NCI-H446 treated with DMSO at 0.1 percent for 48 hours (cell line): ENCODE data around the gene INPP5E.
A peak's percentile ranks its signal among the peaks of the same experiment; 100 is the strongest.

Source experiments
- DNase-seq: peaks from one replicate; lab custom pipeline; 2025; lab: John Stamatoyannopoulos, UW

Gene INPP5E

DNA sequence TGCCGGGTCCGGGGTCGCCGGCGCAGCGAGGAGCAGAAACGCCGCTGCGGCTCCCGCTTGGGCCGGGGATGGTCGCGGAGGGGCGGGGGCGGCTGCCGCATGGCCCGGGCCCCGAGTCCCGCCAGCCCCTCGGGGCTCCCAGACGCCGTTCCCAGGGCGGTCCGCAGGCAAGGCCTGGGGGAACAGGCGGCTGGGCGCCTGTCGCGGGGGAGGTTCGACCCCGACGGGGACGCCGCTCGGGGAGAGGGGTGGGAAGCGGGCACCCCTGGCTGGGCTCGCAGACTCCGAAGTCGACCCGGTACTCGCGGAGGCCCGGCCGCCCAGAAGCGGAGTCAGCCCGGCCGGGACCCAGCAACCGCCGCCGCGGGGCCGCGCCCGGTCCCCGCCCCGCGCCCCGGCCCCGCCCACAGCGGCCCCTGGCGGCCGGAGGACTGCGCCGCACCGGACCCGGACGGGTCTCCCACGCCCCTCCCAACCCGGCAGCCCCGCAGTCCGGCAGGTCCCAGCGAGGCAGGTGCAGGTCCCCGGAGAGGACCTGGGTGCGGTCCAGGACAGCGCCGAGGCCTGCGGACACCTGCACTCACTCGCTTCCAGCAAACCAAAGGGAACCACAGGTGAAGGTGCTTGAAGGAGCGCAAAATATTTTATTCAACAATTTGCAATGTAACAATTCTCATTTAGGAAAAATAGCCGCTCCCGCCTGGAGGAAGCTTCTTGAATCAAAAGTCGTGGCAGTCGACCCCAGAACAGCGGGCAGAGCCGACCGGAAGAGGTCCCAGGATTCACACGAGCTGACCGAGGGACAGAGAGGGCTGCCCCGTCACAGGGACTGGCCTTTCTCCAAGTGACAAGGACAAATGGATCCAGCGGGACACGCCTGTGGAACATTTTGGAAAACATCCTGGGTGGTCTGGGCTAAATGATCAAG, at the start of gene INPP5E:
INPP5E (minus strand) TSS at position 365 of the 928 bp plus-strand sequence. CDS start 426 bp downstream, outside the sequence.
- DNase-seq = no peak

- no peak for DNase-seq
Observed at GRCh38 chr9:136488247-136489214, 48.9 kb upstream of the INPP5E start.

DNA sequence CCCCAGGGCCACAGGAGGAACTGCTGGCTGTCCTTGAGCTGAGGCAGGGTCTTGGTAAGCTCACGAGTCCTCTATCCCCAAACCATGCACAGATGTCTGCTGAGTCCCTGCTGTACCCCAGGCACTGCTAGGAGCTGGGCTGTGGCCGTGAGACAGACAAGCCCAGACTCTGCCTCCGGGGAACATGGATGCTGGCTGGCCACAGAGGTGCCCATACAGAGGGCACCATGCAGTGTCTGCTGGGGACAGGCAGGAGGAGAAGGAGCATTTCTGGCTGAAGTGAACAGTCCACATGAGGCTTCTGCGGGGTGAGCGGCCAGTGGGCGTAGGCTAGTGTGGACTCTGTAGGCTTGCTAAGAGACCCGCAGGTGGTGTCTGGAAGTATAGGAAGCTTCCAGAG, 48.0 kb upstream of the INPP5E start:
- DNase-seq = no peak

DNA sequence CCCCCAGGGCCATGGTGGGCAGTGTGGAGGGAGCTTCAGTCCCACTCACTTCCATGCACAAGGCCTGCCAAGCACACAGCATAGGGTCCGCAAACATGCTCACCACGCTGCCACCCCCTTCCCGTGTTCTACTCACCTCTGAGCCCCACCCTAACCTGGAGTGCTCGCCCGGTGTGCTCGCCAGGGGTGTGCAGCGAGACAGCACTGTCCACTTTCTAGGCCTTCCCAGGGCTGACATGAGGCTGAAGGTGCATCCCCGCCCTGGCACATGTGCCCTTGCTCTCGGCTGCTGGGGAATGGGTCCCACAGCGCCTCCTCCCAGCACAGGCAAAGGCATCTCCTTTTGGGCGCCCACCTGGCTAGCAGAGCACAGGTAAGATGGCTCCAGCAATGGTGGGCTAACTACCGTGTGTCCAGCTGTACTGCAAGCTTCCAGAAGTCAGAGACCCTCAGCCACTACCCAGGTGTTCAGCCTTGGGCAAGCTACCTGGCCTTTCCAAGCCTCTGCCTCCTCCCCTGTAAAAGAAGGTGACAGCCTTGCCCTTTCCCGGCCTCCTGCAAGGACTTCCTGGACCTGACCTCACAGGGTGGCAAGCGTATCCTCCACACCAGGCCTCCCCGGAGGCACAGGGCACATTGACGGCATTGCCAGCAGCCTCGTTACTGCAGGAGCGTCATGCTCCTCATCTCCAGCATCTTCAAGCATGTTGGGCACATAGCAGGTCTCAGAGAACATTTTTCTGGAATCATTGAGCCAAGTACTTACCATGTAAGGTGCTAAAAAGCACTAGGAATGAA, 47.4 kb upstream of the INPP5E start:
- no peak for DNase-seq

DNA sequence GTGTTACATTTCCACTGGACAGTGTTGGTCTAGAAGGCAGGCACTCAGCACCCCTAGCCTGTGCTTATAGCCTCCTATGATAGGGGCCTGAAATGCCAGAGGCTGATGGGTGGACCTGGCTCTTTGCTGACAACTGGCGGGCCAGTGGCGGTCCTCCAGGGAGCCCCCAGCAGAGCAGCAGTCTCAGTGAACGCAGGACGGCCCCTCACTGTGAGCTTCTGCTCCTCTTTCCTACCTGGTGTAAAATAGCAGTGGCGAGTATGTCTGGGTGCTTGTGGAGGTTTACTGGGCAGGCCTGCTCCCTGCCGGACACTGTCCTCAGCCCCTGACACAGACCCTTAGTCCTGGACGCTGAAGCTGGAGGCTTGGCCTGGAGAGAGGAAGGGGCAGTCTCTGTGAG, 46.5 kb upstream of the INPP5E start:
- no peak for DNase-seq

- peak; percentile 18 for DNase-seq
Observed at GRCh38 chr9:136485049-136486045, 45.7 kb upstream of the INPP5E start.

- no peak for DNase-seq
Observed at GRCh38 chr9:136484153-136485048, 44.8 kb upstream of the INPP5E start.

DNA sequence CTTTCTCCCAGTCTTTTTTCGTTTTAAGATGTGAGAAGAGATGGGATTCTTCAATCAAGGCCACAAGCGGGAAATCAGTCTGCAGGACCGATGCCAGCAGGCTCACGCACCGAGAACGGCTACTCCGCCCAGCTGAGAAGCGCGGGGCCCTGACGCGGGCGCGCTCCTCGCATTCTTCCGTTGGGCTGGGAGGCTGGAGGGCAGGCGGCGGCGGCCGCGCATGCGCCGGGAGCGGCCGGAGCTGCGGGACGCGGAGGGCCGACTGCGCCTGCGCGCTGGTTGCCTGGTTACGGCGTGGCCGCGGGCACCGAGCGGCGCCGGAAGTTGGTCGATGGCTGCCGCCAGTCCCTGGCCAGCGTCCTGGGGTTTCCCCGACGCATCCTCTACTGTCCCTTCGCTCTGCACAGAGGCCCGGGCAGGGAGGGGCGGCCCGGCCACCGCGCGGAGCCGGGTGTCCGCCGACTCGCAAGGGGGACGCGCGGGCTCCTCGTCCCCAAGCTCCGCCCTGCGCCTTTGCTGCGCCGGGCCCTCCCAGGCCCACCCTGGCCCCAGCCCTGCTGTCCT, 44.0 kb upstream of the INPP5E start:
- peak; percentile 29 for DNase-seq

DNA sequence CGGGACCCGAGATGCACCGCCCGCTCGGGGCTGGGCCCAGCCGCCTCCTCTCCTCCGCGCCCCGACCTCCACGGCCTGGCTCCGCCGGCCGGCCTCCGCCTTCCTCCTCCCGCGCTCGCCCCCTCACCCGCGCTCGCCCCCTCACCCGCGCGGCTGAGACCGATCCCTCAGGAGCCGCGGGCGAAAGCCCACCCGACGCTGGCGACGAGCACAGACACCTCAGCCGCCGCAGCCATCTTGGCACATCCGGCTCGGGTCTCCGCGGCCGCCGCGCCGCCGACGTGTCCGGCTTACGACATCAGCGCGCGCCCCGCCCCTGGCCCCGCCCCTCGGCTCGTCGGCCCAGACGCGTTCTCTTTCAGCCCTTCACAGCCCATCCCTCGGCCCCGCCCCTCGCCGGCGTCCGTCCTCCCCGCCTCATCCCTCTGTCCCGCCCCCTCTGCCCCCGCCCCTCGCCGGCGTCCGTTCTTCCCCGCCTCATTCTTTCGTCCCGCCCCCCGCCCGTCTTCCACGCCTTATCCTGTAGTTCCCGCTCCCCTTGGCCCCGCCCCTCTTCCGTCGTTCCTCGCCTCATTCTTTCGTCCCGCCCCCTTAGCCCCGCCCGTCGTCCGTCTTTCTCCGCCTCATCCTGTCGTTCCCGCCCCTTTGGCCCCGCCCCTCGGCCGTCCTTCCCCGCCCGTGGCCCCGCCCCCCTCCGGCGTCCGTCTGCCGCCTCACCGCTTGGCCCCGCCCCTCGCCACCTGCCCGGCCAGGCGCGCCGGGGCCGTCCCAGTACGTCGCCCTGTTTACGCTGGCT, 43.3 kb upstream of the INPP5E start, which contains the start of gene SEC16A:
SEC16A (minus strand) TSS at position 248 of the 796 bp plus-strand sequence. CDS start 5,425 bp downstream, outside the sequence.
- peak; percentile 73 for DNase-seq

DNA sequence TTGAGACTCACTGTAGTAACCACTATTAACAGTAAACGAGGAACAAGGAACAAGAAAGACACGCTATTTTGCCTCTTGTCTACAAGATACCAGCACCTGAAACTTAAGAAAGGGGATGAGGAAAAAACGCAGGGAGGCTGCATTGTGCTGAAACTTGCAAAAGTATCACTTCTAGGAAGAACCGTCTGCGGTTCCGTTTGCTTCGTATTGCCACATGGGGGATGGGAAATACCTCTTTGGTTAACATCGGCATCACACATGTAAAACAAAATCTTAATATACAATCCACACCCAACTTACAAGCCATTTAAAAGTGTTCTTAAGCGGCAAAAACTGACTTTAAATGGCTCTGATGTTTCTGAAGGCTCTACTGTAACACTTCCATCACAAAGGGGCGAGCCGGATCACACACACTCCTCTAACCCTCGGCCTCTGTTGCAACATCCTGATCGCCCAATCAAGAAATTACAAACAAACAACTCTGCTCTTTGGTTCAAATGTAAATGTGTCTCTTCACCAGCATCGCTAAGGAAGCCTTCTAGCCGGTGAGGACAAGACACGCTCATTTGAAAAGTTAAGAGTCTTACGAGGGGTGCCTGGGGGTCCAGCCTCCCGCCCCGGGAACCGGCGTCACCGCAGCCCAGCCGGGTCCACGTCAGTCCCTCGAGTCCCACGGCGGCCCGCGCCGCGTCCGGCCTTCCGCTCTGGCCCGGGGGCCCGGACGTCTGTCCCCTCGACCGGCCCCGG, 42.6 kb upstream of the INPP5E start:
- no peak for DNase-seq

- DNase-seq = no peak
Observed at GRCh38 chr9:136481558-136481957, 41.9 kb upstream of the INPP5E start.

DNA sequence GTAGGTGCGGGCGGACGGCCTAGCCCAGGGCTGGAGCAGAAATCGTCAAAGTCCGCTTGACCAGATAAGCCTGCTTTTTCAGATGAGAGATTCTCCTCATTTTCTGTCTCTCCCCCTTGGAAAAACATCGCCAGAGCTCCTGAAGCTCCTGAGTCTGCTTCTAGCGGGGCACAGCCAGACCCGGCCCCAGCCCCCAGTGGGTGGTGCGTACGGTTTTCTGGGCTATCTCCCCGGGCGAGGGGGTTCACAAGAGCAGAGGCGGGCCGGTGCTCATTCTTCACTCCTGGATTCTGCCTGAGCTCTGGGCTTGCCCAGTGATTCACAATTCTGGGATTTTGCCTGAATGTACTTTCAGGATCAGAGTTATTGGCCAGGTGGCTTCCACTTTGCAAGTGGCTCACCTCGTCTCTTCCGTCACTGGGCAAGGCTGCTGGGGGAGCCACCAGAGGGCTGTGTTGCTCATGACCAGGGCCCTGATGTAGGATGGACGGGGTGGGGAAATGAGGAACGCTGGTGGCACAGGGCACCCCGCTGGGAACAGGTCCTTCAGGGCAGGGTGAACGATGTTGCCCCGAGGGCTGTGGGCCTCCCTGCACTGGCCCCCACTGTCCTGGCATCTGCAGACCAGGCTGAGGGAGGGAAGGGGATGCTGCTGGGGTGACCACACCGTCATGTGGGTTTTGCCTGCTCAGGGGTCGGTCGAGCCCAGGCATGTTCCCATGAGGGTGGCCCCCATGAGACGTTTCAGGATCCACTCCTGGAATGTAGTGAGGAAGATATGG, 36.9 kb upstream of the INPP5E start:
- no peak for DNase-seq

DNA sequence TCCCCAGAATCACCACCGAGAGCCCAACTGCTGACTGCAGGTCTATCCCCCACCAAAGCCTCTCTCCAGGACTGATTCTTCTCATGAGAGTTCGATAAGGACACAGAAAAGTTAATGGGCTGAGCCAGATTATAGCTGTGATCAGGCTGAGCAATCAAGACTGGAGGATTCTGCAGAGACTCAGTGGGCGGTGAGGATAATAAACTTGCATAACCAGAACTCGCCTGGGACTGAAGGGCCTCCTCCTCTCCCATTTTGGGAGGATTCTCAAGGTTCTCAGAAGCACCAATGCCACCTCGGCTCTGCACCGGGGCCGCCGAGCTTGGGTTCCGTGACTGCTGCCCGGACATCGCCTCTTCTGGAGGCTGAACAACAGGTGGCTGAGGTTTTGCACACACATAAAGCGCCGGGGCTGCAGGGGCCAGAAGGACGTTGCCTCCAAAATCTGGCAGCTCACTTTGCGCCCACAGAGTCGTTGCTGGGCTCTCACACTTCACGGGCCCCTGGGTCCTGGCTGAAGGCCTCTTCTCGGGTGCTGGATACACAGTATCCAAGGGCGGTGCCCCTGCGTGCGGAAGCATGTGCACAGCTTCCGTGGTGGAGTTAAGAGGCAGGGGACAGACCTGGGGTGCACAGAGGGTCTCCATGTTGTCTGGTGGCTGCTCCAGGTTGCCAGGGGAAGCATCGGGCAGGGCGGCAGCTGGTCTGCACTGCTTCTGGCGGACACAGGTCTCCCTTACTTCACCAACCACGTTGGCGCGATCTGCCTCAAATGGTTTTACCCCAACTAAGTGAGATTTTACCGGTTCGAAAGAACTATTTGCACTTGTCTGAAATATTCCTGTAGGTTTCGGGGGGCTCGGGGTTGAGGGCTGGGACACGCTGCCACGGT, 35.6 kb upstream of the INPP5E start:
- DNase-seq = no peak

DNA sequence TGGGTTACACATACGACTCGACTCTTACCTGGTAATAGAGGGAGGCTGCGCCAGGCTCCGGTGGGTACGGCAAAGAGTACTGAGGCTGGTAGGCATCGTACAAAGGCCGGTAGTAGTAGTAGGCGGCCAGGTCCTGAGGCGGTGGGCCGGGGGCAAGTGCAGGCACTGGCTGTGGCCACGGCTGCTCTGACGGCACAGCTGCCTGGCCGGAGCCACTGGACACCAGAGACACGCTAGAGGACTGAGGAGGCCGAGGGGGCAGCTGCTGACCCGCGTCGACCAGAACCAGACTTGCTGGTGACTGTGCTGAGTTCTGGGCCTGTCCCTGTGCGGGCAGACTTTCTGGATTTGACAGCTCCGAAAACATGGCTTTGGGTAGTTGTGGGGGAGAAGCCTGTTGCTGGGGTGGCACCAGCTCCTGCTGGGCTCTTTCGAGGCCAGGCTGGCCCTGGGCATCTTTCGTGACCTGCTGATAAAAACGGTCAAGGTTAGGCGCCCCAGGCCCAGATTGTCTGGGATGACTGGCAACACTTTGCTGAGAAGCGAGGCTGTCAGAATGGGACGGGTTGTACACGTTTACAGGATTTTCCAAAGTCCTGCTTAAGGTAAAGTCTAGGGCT, 34.5 kb upstream of the INPP5E start:
- DNase-seq = no peak

DNA sequence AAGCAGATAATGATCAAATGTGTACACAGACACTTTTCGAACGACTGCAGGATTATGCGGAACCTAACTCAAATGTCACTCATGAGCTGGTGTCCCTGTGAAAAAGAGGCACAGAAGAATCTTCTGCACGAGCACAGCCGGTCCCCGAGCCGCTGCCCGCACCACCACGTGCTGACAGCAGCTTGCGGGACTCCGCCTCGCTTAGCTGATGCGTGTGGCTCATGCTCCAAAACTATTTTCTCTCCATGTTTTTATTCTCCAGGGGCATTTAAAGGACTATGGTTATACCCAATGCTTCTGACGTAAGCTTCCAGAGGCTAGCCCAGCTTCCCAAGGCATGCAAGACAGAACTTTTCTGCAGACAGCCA, 33.7 kb upstream of the INPP5E start:
- DNase-seq = no peak
